HepG2 (cell line): ENCODE data around the gene PLD6. TPM values are rescaled to one million over a fixed set of nuclear protein-coding genes. Genes with fewer than 3 reads are reported as not detected.
A peak's percentile ranks its signal among the peaks of the same experiment; 100 is the strongest.

Experiments
- CBFB ChIP-seq: sonication (generic); formaldehyde crosslinking; IDR thresholded peaks from 2 replicates; pipeline ENCODE4 v1.4.0; 2020; ENCODE audit warnings: missing genetic modification reagents
- CBX5 ChIP-seq: sonication (generic); formaldehyde crosslinking; IDR thresholded peaks from 2 replicates; pipeline ENCODE4 v1.4.0; 2020; ENCODE audit warnings: missing genetic modification reagents, borderline replicate concordance
- GLI4 ChIP-seq: sonication (generic); formaldehyde crosslinking; IDR thresholded peaks from 2 replicates; pipeline ENCODE4 v1.5.1; 2020; ENCODE audit warnings: missing genetic modification reagents, mild to moderate bottlenecking, moderate library complexity, borderline replicate concordance
- HNRNPL ChIP-seq: fragments of 200-400 bp; formaldehyde crosslinking; IDR thresholded peaks from 2 replicates; pipeline ENCODE4 v1.6.1; 2017; ENCODE audit warnings: mild to moderate bottlenecking, low read depth, low read length
- MED13 ChIP-seq: sonication (generic); formaldehyde crosslinking; IDR thresholded peaks from 2 replicates; pipeline ENCODE4 v1.5.0; 2020; ENCODE audit warnings: missing genetic modification reagents
- NFIB ChIP-seq: sonication (generic); formaldehyde crosslinking; IDR thresholded peaks from 2 replicates; pipeline ENCODE4 v1.9.0; 2021; ENCODE audit warnings: missing genetic modification reagents, mild to moderate bottlenecking, borderline replicate concordance
- PAF1 ChIP-seq: IDR thresholded peaks from 2 replicates; pipeline ENCODE4 v1.6.1; 2016; ENCODE audit warnings: missing genetic modification reagents, missing compliant biosample characterization
- SOX5 ChIP-seq: IDR thresholded peaks from 2 replicates; pipeline ENCODE4 v1.6.1; 2016; ENCODE audit warnings: borderline replicate concordance
- SPEN ChIP-seq: sonication (generic); formaldehyde crosslinking; IDR thresholded peaks from 2 replicates; pipeline ENCODE4 v1.5.1; 2020; ENCODE audit warnings: low read depth, mild to moderate bottlenecking, missing genetic modification reagents
- TCF7L2 ChIP-seq: IDR thresholded peaks from 2 replicates; pipeline ENCODE4 v1.6.1; 2011; ENCODE audit warnings: mild to moderate bottlenecking, low read depth, low read length, moderate library complexity
- U2AF2 ChIP-seq: fragments of 200-400 bp; formaldehyde crosslinking; IDR thresholded peaks from 2 replicates; pipeline ENCODE4 v1.6.1; 2017; ENCODE audit warnings: low read depth, mild to moderate bottlenecking, low read length
- ZIK1 ChIP-seq: sonication (generic); formaldehyde crosslinking; IDR thresholded peaks from 2 replicates; pipeline ENCODE4 v1.5.0; 2020; ENCODE audit warnings: mild to moderate bottlenecking, low read depth, missing genetic modification reagents, borderline replicate concordance
- ZNF276 ChIP-seq: sonication (generic); formaldehyde crosslinking; IDR thresholded peaks from 2 replicates; pipeline ENCODE4 v1.4.0; 2020; ENCODE audit warnings: mild to moderate bottlenecking, low read depth, missing genetic modification reagents
- ZNF282 ChIP-seq: fragments of 450-650 bp; IDR thresholded peaks from 2 replicates; pipeline ENCODE4 v1.6.1; 2018; ENCODE audit not compliant: partially characterized antibody
- ZNF33A ChIP-seq: sonication (generic); formaldehyde crosslinking; IDR thresholded peaks from 2 replicates; pipeline ENCODE4 v1.5.1; 2020; ENCODE audit warnings: missing genetic modification reagents, mild to moderate bottlenecking, moderate library complexity, borderline replicate concordance
- ZNF629 ChIP-seq: sonication (generic); formaldehyde crosslinking; conservative IDR thresholded peaks from 2 replicates; pipeline ENCODE4 v1.5.0; 2020; ENCODE audit warnings: missing genetic modification reagents
- polyA plus RNA-seq, 8 experiments: library from polyadenylated mRNA; depleted of rRNA in 3 of 8; stranded (reverse) in 7 of 8; unstranded in 1 of 8; fragments of >200 nt; fragmentation: Illumina TruSeq in 4 of 8; extraction: Trizol in 4 of 8; gene quantifications; 2 replicates each; pipeline versions ENCODE4 v1.2.1 to v1.2.3, GENCODE V29; 2011 to 2016; ENCODE audit warnings: low read depth in 4 of 8, missing spikeins in 1 of 8, mixed read lengths in 1 of 8; ENCODE audit not compliant: insufficient read depth in 1 of 8
- total RNA-seq, 5 experiments: library from RNA; depleted of rRNA; stranded (reverse); fragments of >200 nt; fragmentation: Illumina TruSeq; extraction: Trizol; gene quantifications; 2 replicates each; pipeline ENCODE4 v1.2.3, GENCODE V29; 2016; ENCODE audit warnings: low read depth in 1 of 5
- TF ChIP-seq, protein P1 (sequence below): sonication (generic); formaldehyde crosslinking; IDR thresholded peaks from 2 replicates; pipeline ENCODE4 v1.4.0; 2020; ENCODE audit warnings: missing genetic modification reagents
- TF ChIP-seq, protein P2 (sequence below): sonication (generic); formaldehyde crosslinking; IDR thresholded peaks from 2 replicates; pipeline ENCODE4 v1.4.0; 2020; ENCODE audit warnings: missing genetic modification reagents

The PLD6 gene
- total and polyA plus RNA-seq, 2 of the 13 experiments (the other 11 are each of a cell fraction or from before 2014, with no cell fraction given): 5.2 to 11.4 TPM

- TF ChIP-seq, protein P1, sequence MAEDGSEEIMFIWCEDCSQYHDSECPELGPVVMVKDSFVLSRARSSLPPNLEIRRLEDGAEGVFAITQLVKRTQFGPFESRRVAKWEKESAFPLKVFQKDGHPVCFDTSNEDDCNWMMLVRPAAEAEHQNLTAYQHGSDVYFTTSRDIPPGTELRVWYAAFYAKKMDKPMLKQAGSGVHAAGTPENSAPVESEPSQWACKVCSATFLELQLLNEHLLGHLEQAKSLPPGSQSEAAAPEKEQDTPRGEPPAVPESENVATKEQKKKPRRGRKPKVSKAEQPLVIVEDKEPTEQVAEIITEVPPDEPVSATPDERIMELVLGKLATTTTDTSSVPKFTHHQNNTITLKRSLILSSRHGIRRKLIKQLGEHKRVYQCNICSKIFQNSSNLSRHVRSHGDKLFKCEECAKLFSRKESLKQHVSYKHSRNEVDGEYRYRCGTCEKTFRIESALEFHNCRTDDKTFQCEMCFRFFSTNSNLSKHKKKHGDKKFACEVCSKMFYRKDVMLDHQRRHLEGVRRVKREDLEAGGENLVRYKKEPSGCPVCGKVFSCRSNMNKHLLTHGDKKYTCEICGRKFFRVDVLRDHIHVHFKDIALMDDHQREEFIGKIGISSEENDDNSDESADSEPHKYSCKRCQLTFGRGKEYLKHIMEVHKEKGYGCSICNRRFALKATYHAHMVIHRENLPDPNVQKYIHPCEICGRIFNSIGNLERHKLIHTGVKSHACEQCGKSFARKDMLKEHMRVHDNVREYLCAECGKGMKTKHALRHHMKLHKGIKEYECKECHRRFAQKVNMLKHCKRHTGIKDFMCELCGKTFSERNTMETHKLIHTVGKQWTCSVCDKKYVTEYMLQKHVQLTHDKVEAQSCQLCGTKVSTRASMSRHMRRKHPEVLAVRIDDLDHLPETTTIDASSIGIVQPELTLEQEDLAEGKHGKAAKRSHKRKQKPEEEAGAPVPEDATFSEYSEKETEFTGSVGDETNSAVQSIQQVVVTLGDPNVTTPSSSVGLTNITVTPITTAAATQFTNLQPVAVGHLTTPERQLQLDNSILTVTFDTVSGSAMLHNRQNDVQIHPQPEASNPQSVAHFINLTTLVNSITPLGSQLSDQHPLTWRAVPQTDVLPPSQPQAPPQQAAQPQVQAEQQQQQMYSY (CRISPR knock-in tag): no peak
- TF ChIP-seq SOX5 (CRISPR knock-in tag) (no peak), PAF1 (CRISPR knock-in tag) (no peak), ZNF276 (CRISPR knock-in tag) (no peak), SPEN (CRISPR knock-in tag) (0 out of 2 replicates have a peak, but pooled peaks have one; percentile 54), ZNF629 (CRISPR knock-in tag) (no peak), TCF7L2 (no peak), HNRNPL (no peak), MED13 (CRISPR knock-in tag) (peak; percentile 46; the same call in 1 of the 2 replicates), U2AF2 (no peak), GLI4 (no peak), NFIB (no peak), ZNF33A (no peak), CBFB (CRISPR knock-in tag) (peak; percentile 92), CBX5 (CRISPR knock-in tag) (peak; percentile 66; the same call in 1 of the 2 replicates), ZIK1 (CRISPR knock-in tag) (no peak), ZNF282 (no peak)
- TF ChIP-seq, protein P2, sequence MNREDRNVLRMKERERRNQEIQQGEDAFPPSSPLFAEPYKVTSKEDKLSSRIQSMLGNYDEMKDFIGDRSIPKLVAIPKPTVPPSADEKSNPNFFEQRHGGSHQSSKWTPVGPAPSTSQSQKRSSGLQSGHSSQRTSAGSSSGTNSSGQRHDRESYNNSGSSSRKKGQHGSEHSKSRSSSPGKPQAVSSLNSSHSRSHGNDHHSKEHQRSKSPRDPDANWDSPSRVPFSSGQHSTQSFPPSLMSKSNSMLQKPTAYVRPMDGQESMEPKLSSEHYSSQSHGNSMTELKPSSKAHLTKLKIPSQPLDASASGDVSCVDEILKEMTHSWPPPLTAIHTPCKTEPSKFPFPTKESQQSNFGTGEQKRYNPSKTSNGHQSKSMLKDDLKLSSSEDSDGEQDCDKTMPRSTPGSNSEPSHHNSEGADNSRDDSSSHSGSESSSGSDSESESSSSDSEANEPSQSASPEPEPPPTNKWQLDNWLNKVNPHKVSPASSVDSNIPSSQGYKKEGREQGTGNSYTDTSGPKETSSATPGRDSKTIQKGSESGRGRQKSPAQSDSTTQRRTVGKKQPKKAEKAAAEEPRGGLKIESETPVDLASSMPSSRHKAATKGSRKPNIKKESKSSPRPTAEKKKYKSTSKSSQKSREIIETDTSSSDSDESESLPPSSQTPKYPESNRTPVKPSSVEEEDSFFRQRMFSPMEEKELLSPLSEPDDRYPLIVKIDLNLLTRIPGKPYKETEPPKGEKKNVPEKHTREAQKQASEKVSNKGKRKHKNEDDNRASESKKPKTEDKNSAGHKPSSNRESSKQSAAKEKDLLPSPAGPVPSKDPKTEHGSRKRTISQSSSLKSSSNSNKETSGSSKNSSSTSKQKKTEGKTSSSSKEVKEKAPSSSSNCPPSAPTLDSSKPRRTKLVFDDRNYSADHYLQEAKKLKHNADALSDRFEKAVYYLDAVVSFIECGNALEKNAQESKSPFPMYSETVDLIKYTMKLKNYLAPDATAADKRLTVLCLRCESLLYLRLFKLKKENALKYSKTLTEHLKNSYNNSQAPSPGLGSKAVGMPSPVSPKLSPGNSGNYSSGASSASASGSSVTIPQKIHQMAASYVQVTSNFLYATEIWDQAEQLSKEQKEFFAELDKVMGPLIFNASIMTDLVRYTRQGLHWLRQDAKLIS: no peak
These were observed 31.1 kb upstream of the PLD6 start, which contains the start of gene FLCN (continued) for GRCh38 chr17:17237026-17237799.
